ENCODE data around the gene INPP1.
"Not testable (repeated sequence)": the region's sequence is repeated elsewhere in the genome, so short reads cannot be mapped to it uniquely, and the experiment has no call there.

INPP1 gene, protein sequence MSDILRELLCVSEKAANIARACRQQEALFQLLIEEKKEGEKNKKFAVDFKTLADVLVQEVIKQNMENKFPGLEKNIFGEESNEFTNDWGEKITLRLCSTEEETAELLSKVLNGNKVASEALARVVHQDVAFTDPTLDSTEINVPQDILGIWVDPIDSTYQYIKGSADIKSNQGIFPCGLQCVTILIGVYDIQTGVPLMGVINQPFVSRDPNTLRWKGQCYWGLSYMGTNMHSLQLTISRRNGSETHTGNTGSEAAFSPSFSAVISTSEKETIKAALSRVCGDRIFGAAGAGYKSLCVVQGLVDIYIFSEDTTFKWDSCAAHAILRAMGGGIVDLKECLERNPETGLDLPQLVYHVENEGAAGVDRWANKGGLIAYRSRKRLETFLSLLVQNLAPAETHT

DNA sequence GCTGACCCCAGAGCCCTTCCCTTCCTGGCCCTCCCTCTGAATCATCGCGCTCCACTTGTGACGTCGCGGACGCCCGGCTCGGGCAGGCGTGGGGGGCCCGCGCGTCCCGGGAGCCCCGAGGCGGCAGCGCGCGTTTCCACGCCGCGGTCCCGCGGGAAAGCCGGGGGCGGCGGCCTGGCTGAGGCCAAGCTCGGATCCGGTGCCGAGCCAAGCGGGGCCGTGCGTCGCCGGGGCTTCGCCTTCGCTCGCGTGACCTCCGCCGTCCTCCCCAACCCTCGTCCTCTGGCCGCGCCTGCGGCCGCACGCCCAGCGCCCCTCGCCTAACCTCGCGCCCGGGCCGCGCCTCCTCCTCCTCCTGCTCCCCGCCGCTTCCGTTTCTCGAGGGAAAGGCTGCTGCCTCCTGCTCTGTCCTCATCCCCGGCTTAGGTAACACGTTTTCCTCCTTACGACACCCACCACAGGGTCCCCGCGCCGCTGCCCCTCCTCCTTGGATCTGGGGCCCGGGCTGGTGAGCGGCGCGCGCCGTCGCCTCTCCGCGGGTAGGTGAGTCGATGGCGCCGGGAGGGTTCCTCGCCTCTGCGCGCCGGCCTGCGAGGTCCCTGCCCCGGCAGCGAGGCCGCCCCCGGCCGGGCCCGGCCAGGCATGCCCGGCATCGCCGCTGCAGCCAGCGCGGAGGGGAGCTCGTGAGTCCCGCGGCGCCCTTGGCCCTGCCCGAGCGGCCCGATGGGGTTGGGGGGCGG lies at the start of gene INPP1:
Gene INPP1, plus strand, starts transcription at position 54 of the 740 bp plus-strand sequence. CDS start 16,514 bp downstream, outside the sequence.
- peak within 1 kb of the TSS; percentile 87 to 89 for H3K4me3 Mint-ChIP-seq

DNA sequence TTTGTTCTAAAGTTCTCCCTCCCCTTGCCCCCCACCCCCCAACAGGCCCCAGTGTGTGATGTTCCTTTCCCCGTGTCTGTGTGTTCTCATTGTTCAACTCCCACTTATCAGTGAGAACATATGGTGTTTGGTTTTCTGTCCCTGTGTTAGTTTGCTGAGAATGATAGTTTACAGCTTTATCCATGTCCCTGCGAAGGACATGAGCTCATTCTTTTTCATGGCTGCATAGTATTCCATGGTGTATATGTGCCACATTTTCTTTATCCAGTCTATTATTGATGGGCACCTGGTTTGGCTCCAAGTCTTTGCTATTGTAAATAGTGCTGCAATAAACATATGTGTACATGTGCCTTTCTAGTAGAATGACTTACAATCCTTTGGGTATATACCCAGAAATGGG lies 45.5 kb upstream of the INPP1 start:
- H3K27ac Mint-ChIP-seq, DNase-seq, H3K4me1 Mint-ChIP-seq, H3K4me3 Mint-ChIP-seq, ATAC-seq, H3K27me3 Mint-ChIP-seq: not testable (repeated sequence)
- peaks cover 0 to 16% of the 10 kb centered on the region in 2 donors for H3K9me3 Mint-ChIP-seq

More for the DNA sequence above, at the start of gene INPP1:
- Mint-ChIP-seq H3K27ac (peak within 1 kb of the TSS; percentile 48 to 94), H3K9me3 (no peaks in the 10 kb centered on the region), H3K27me3 (no peaks in the 10 kb centered on the region), H3K4me1 (peaks cover 14% of the 10 kb centered on the region)
- ATAC-seq (peak; percentile 80), DNase-seq (peak; percentile 55 to 61)

DNA sequence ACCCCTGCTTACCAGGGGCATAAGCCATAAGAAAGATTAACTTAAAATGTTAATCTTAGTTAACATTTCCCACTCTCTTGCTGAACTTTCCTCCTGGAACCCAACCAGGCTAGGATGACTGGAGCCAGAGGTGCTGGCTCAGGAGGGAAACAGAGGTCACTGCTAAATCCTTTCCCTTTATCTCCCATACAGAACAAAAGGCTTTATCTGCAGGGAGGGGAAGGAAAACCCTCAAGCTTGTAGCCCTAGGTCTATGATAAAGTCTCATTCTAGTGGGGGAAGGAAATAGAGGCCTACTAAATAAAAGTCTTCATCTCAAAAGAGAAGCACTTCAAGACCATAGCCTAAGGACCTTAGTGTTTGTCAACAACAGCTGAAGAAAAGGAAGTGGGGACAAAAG lies 42.4 kb upstream of the INPP1 start:
- no peaks in the 10 kb centered on the region for H3K27me3 Mint-ChIP-seq
- H3K4me3 Mint-ChIP-seq = no peak overlapping the region
- no peak for ATAC-seq
- peaks cover 0 to 16% of the 10 kb centered on the region in 2 donors for H3K9me3 Mint-ChIP-seq
- H3K27ac Mint-ChIP-seq = no peak overlapping the region
- no peak for DNase-seq
- no peaks in the 10 kb centered on the region for H3K4me1 Mint-ChIP-seq

DNA sequence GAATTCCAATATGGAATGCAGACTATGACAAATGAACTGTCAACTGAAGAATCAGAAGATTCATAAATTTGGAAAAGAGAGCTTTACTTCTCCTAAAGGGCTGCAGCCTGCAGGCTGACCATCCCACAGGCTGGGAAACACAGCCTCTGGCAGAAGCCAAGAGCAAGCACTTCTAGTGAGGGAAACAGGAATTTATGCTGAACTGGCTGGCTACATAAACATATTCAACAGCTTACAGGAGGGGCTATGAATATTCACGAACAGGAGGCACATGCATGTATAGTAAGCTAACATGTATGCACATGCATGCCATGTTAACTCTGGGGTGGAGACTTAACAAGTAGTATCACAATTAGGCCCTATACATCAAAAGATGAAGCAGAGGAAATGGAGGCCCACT lies 41.3 kb upstream of the INPP1 start:
- H3K4me1 Mint-ChIP-seq = no peaks in the 10 kb centered on the region
- H3K27me3 Mint-ChIP-seq = no peaks in the 10 kb centered on the region
- ATAC-seq (no peak), DNase-seq (no peak)
- H3K4me3 Mint-ChIP-seq = no peak overlapping the region
- no peak overlapping the region for H3K27ac Mint-ChIP-seq
- H3K9me3 Mint-ChIP-seq = peaks cover 0 to 16% of the 10 kb centered on the region in 2 donors

DNA sequence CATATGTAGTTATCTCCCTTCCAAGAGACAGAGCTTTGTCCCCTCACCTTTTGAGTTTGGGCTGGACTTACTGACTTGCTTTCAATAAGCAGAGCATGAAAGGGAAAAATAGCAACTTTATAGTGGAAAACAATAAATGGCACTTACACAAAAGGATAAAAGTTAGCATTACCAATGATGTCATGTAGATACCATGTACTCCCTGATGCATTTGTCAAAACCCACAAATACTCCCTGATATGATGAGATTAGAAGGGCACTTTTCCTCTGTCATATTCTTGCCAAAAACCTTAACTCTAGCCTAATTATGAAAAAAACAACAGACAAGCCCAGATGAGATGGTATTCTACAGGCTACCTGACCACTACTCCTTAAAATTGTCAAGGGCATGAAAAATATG lies 39.7 kb upstream of the INPP1 start:
- Mint-ChIP-seq H3K9me3 (peaks cover 0 to 16% of the 10 kb centered on the region in 2 donors), H3K27ac (no peak overlapping the region), H3K27me3 (no peaks in the 10 kb centered on the region), H3K4me3 (no peak overlapping the region), H3K4me1 (no peaks in the 10 kb centered on the region)
- DNase-seq (no peak), ATAC-seq (no peak)

DNA sequence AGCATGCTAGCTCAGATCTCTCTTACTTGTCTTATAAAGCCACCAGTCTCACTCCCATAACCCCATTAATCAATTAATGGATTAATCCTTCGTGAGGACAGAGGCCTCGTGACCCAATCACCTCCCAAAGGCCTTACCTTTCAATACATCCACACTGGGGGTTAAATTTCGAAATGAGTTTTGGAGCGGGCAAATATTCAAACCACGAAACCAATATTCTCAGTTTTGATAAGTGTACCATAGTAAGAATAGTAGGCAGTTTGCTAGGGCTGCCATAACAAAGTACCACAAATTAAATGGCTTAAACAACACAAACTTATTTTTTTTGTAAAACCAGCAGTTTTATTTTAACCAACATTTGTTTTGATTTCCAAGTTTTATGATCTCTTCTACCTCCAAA lies 39.0 kb upstream of the INPP1 start:
- Mint-ChIP-seq H3K4me3 (no peak overlapping the region), H3K9me3 (peaks cover 0 to 16% of the 10 kb centered on the region in 2 donors), H3K27me3 (no peaks in the 10 kb centered on the region), H3K4me1 (no peaks in the 10 kb centered on the region), H3K27ac (no peak overlapping the region)
- no peak for ATAC-seq
- DNase-seq = no peak

DNA sequence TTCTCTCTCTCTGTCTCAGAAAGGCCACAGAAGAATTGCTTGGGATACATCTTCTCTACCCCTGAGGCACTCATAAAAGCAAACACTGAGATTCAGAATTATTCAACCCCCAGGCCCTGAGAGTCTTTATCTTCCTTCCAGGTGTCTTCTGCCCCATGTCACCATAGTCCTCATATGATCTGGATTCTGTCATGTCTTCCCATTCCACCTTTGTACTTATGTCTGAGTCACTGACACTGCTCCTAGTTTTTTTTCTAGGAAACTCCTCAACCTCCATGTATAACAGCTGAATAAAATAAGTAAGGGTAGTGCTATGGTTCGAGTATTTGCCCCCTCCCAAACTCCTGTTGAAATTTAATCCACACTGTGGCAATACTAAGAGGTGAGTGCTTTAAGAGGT lies 35.4 kb upstream of the INPP1 start:
- Mint-ChIP-seq H3K4me3 (no peak overlapping the region), H3K4me1 (no peaks in the 10 kb centered on the region), H3K27me3 (no peaks in the 10 kb centered on the region), H3K27ac (no peak overlapping the region), H3K9me3 (no peaks in the 10 kb centered on the region)
- ATAC-seq = no peak
- DNase-seq = no peak

DNA sequence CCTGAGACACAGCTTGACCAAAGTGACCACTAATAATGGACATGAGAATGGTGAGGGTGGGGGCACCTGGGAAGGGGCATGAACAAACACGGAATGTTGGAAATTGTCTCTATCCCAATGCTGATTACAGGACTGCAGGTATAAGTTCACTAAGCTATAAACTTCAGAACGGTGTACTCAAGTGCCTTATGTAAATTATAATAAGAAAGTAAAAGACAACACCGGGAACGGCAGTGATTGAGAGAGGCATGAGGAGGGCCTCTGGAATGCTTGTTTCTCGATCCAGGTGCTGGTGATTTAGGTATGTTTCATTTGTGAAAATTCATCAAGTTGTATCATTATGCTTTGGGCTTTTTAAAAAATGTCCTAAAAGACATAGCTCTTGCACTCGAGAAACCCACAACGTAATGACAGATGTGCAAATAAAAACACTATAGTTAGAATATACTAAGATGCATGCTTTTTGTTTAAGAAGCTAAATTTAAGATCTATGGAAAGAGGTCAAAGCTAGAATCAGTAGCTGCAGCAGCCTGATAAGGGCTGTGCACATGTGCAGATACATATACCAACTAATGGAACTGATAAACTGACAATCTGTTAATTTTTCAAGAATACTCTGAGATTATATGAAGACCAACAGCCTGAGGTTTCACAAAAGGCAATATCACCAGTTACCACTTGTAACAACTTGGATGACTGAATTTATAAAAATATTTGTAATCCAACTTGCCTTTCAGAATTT lies 31.3 kb upstream of the INPP1 start:
- H3K27me3 Mint-ChIP-seq = no peaks in the 10 kb centered on the region
- H3K9me3 Mint-ChIP-seq = no peaks in the 10 kb centered on the region
- no peak for ATAC-seq
- no peak for DNase-seq
- peaks cover 24% of the 10 kb centered on the region for H3K4me1 Mint-ChIP-seq
- H3K27ac Mint-ChIP-seq = no peak overlapping the region
- no peak overlapping the region for H3K4me3 Mint-ChIP-seq

DNA sequence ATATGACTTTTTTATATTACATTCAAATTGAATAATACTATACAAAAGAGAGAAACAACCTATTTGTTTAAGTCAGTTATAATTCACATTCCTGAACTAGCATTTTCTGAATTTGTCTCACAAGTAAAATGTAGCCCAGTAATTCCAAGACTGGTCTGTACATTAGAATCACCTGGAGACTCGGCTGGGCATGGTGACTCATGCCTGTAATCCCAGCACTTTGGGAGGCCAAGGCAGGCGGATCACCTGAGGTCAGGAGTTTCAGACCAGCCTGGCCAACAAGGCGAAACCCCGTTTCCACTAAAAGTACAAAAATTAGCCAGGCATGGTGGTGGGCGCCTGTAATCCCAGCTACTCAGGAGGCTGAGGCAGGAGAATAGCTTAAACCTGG lies 30.8 kb upstream of the INPP1 start:
- H3K4me1 Mint-ChIP-seq = peaks cover 30% of the 10 kb centered on the region
- H3K27me3 Mint-ChIP-seq, H3K4me3 Mint-ChIP-seq, ATAC-seq, H3K9me3 Mint-ChIP-seq, DNase-seq, H3K27ac Mint-ChIP-seq: not testable (repeated sequence)

DNA sequence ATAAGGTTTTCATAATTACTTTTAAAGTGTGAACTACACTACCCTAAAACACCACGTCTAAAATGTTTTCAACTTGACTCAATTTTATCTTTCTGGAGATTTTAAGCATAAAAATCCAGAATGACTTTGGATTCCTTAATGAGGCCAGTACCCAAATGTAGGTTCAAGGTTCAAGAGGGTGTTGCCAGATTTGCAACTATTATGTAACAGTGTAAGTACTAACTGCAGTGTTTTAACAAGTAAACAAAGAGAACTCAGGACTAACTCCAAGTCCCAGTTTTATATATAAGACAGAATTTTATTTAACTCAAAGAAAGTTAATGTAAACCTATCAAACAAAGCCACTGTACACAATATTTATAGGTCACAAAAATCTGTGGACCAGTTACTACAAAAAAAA lies 29.5 kb upstream of the INPP1 start:
- no peak overlapping the region for H3K27ac Mint-ChIP-seq
- ATAC-seq (no peak), DNase-seq (no peak)
- H3K4me3 Mint-ChIP-seq = no peak overlapping the region
- no peaks in the 10 kb centered on the region for H3K9me3 Mint-ChIP-seq
- no peaks in the 10 kb centered on the region for H3K27me3 Mint-ChIP-seq
- peaks cover 42% of the 10 kb centered on the region for H3K4me1 Mint-ChIP-seq

DNA sequence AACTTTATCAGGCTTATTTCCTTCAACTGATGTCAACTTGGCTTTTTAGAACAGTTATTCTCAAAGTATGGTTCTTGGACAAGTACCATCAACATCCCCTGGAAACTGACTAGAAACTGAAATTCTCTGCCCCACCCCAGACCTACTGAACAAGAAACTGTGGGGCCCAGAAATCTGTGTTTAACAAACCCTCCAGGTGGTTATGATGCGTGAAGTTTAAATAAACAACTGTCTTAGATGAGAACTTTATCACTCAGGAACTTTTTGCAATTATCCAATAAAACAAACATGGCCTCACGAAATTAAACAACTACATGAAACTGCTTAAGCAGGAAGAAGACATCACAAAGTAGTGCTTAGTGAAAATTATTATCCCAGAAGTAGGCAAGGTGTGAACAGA lies 28.1 kb upstream of the INPP1 start:
- peaks cover 43% of the 10 kb centered on the region for H3K4me1 Mint-ChIP-seq
- ATAC-seq (no peak), DNase-seq (no peak)
- H3K27me3 Mint-ChIP-seq = no peaks in the 10 kb centered on the region
- H3K4me3 Mint-ChIP-seq = no peak overlapping the region
- H3K9me3 Mint-ChIP-seq = no peaks in the 10 kb centered on the region
- peak overlapping the region in 1 of 2 donors; percentile 72 for H3K27ac Mint-ChIP-seq

DNA sequence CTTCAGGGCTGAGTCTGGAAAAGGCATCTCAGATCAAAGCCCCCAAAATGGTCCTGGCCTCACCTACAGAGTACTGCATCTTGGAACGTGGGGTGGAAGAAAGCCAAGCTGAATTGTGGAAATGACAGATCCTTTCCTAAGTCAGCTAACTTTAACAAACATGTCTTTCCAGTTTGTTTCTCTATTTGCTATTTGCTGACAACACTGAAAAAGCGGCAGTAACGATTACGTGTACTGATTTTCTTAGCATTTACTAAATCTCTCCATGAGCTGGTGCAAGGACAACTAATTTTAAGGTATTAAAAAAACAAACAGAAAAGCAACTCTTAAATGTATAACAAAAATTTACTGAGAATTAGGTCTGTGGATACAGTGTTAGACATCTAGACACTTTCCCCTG lies 24.9 kb upstream of the INPP1 start:
- Mint-ChIP-seq H3K4me1 (peaks cover 51% of the 10 kb centered on the region), H3K27me3 (no peaks in the 10 kb centered on the region), H3K9me3 (no peaks in the 10 kb centered on the region), H3K4me3 (peak overlapping the region; percentile 92 to 99), H3K27ac (no peak overlapping the region)
- no peak for DNase-seq
- no peak for ATAC-seq

DNA sequence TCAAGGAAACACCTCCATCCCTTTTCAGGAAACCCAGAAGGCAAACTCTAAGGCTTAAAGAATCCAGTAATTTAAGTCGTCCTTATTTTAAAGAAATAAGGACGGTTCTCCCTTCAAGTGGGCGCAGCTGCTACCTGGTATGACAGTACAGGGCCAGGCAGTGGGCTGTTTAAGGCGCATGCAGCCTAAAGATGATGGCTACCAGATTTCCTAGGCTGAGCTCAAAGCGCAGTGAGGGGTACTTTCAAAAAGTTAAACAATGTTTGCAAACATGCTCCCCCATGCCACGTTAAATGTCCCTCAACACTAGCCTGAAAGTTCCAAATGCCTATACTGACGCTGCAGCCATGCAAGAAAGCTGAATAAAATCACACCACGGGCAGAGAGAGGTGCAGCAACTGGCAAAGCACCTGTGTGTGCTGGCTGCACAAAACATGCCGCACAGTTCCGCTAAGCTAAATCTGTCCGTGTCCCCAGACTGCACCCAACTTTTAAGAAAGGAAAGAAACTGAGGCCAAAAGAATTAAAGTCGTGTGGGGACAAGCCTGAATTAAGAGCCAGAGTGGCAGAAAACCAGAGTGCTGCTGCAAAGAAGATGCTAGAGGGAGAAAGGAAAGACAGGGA lies 24.3 kb upstream of the INPP1 start:
- H3K27ac Mint-ChIP-seq = peak overlapping the region; percentile 81 to 87
- peak; percentile 61 for ATAC-seq
- no peaks in the 10 kb centered on the region for H3K27me3 Mint-ChIP-seq
- peaks cover 51% of the 10 kb centered on the region for H3K4me1 Mint-ChIP-seq
- no peaks in the 10 kb centered on the region for H3K9me3 Mint-ChIP-seq
- H3K4me3 Mint-ChIP-seq = peak overlapping the region; percentile 92 to 99
- DNase-seq = peak; percentile 26 to 30

DNA sequence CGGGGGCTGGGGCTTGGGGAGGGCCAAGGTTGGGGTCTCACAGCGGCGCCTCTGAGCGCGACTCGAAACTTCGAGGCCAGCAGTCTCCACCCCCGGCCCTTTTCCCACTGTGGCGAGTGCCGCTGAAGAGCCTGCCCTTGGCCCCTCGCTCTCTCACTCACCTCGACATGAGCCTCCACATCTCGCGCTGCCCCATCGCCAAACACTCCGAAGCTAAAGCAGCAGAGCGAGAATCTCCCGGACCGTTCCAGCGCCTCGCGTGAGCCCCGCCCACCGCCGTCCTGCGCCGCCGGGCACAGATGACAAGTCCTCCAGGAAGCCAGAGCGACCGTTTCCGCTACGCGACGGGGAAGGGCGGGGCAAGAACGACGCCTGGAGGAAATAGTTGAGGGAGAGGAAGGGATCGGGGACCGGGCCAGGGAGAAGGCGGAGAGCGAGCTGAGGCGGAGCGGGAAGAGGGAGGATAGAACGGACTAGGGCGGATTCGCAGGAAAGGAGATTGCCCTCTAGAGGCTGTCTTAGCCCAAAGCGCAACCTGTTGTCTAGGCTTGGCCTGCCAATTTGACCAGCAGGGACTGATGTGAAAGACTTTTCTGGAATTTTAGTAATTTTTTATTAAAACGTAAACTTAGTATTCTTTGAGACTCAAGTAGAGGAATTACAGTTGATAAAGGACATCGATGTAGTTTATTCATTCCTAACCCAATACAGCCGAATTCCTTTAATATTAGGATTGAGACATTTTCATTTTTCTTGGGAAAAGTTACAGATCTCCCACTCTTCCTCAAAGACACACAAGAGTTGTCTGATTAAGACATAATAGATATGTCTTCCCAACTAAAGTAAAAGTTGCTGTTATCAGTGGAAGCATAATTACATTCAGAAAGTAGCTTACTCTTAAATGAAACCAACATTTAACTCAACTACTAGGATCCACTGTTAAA lies 23.6 kb upstream of the INPP1 start, which contains the start of gene HIBCH:
Gene HIBCH, minus strand, starts transcription at position 272 of the 944 bp plus-strand sequence. Its CDS starts 76 bp downstream, at position 196.
- peak within 1 kb of the TSS; percentile 92 to 99 for H3K4me3 Mint-ChIP-seq
- H3K9me3 Mint-ChIP-seq = no peaks in the 10 kb centered on the region
- H3K4me1 Mint-ChIP-seq = peaks cover 48% of the 10 kb centered on the region
- peak; percentile 94 for ATAC-seq
- H3K27me3 Mint-ChIP-seq = no peaks in the 10 kb centered on the region
- H3K27ac Mint-ChIP-seq = peak within 1 kb of the TSS; percentile 93 to 95
- DNase-seq = peak; percentile 88 to 92

All from stimulated activated naive CD8-positive, alpha-beta T cell treated with anti-CD3 and anti-CD28 coated beads, Interleukin-15, amount 100 ng/mL, for 72 hours (primary cell).